ENCODE data around the gene SPRED2.
A peak's percentile ranks its signal among the peaks of the same experiment; 100 is the strongest.

SPRED2 gene

DNA sequence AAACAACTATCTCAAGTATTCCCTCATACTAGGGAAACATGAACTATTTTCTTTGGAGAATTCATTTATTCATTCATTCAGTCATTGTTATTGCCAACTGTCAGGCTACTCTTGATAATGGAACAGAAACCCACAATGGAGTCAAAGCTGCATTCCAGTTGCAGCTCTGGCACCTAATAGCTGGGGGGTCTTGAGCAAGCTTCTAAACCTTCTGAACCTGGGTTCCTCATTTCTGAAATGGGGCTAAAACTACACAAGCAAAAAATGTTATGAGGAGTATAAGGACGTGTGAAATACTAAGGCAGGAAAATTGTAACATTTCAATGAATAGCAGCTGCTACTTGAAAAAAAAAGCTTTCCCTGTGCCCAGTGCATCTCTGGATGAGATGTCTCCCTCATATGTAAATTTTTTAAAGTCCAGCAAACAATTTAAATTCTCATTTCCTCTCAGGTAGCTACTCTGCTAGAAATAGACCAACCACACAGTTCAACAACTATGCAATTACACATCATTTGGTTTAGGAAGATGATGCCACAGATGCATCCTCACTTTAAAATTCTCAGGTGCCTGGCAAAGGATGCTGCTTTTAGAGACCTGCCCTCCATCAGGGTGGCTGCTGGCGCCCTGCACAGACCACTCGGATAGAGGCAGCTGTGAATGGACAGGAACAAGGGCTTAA is 38.5 kb downstream of the SPRED2 start:
- H3K4me3 ChIP-seq (ENCODE audit: low read depth in 1 of 2, low read length in 2 of 2) = no peak overlapping the region
- H3K36me3 ChIP-seq (ENCODE audit: control insufficient read depth in 1 of 2, insufficient read depth in 2 of 2, low read length in 2 of 2) = no peaks in the 10 kb centered on the region
- H3K9me3 ChIP-seq (ENCODE audit: control insufficient read depth in 1 of 2, low read length in 2 of 2) = no peaks in the 10 kb centered on the region
- H3K27ac ChIP-seq (ENCODE audit: low read length) = no peak overlapping the region
- H3K27me3 ChIP-seq (ENCODE audit: low read depth, low read length) = no peaks in the 10 kb centered on the region
- H3K4me1 ChIP-seq (ENCODE audit: control insufficient read depth in 1 of 2, insufficient read depth in 2 of 2, low read length in 2 of 2) = peaks cover 10 to 25% of the 10 kb centered on the region in 2 donors

DNA sequence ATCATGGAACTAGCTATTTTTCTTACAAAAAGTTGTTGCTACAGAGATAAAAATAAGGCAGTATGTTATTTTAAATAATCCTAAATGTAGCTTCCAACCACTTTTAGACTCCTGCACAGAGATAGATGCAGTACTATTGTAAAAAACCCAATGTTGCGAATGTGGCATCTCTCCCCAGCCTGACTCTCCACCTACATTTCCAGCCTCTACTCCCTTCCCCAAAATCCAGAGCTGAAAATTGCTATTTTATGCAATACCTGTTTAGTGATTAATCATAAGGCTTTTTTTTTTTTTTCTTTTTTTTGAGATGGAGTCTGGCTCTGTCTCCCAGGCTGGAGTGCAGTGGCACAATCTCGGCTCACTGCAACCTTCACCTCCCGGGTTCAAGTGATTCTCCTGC is 39.4 kb downstream of the SPRED2 start:
- Histone ChIP-seq H3K4me3 (ENCODE audit: low read depth in 1 of 2, low read length in 2 of 2) (no peak overlapping the region), H3K9me3 (ENCODE audit: control insufficient read depth in 1 of 2, low read length in 2 of 2) (no peaks in the 10 kb centered on the region), H3K4me1 (ENCODE audit: control insufficient read depth in 1 of 2, insufficient read depth in 2 of 2, low read length in 2 of 2) (peaks cover 10 to 30% of the 10 kb centered on the region in 2 donors), H3K27ac (ENCODE audit: low read length) (no peak overlapping the region), H3K36me3 (ENCODE audit: control insufficient read depth in 1 of 2, insufficient read depth in 2 of 2, low read length in 2 of 2) (no peaks in the 10 kb centered on the region), H3K27me3 (ENCODE audit: low read depth, low read length) (no peaks in the 10 kb centered on the region)

DNA sequence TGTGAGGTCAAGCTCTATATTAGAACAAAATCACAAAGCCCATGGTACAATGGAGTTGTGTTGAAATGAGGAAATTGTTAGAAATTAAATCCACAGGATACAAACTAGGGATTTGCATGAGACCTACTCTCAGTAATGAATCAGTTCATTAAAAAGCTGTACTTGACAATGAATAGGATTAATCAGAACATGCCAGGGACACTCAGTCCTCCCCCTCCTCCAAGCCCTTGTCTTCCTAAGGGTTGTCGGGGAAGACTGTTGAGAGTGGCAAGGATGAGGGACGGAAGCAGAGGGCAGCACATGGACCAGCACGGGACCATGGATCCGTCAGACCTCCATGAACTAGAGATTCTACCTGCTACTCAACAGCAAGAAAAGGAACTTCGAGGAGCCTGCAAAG is 39.8 kb downstream of the SPRED2 start:
- H3K9me3 ChIP-seq (ENCODE audit: control insufficient read depth in 1 of 2, low read length in 2 of 2) = no peaks in the 10 kb centered on the region
- peaks cover 10 to 30% of the 10 kb centered on the region in 2 donors for H3K4me1 ChIP-seq (ENCODE audit: control insufficient read depth in 1 of 2, insufficient read depth in 2 of 2, low read length in 2 of 2)
- H3K27ac ChIP-seq (ENCODE audit: low read length) = no peak overlapping the region
- no peaks in the 10 kb centered on the region for H3K36me3 ChIP-seq (ENCODE audit: control insufficient read depth in 1 of 2, insufficient read depth in 2 of 2, low read length in 2 of 2)
- H3K4me3 ChIP-seq (ENCODE audit: low read depth in 1 of 2, low read length in 2 of 2) = no peak overlapping the region
- H3K27me3 ChIP-seq (ENCODE audit: low read depth, low read length) = no peaks in the 10 kb centered on the region

DNA sequence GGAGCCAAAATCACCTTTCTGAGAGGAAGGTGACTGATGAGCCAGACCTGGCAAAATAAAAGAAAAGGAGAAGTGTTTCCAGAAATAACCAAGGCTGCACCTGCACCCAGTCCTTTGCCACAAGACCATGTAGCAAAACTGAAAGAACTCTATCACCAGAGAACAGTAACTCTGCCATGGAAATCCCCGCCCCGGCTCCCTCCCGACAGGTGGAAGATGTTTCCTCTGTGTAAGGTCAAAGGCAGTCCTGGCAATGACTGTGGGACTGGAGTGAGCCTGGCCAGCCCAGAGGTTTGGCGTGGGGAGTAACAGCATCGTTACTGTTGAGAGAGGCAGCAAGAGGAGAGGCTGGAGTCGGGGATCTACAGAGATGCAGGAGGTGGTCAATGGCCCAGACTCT is 42.3 kb downstream of the SPRED2 start:
- H3K36me3 ChIP-seq (ENCODE audit: control insufficient read depth in 1 of 2, insufficient read depth in 2 of 2, low read length in 2 of 2) = no peaks in the 10 kb centered on the region
- no peak overlapping the region for H3K27ac ChIP-seq (ENCODE audit: low read length)
- no peaks in the 10 kb centered on the region for H3K27me3 ChIP-seq (ENCODE audit: low read depth, low read length)
- H3K4me3 ChIP-seq (ENCODE audit: low read depth in 1 of 2, low read length in 2 of 2) = no peak overlapping the region
- H3K4me1 ChIP-seq (ENCODE audit: control insufficient read depth in 1 of 2, insufficient read depth in 2 of 2, low read length in 2 of 2) = peaks cover 0 to 14% of the 10 kb centered on the region in 2 donors
- no peaks in the 10 kb centered on the region for H3K9me3 ChIP-seq (ENCODE audit: control insufficient read depth in 1 of 2, low read length in 2 of 2)

DNA sequence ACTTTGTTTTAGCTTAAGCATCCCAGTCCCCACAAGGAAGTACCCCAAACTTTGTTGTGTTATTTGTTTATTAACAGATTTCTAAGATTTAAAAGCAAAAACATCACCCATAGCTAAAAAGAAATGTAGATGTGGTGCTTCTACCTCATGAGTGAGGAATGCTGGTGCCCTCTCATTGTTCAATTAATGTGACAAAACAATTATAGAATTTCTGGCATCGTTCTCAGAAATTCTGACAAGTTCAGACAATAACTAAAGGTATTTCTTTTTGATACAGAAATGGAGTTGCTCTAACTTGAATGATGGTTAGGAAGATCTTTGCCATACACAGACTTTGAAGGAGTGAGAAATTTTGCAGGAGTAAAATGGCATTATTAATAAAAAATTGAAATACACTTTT is 42.9 kb downstream of the SPRED2 start:
- H3K36me3 ChIP-seq (ENCODE audit: control insufficient read depth in 1 of 2, insufficient read depth in 2 of 2, low read length in 2 of 2) = no peaks in the 10 kb centered on the region
- H3K27me3 ChIP-seq (ENCODE audit: low read depth, low read length) = no peaks in the 10 kb centered on the region
- no peaks in the 10 kb centered on the region for H3K9me3 ChIP-seq (ENCODE audit: control insufficient read depth in 1 of 2, low read length in 2 of 2)
- no peak overlapping the region for H3K4me3 ChIP-seq (ENCODE audit: low read depth in 1 of 2, low read length in 2 of 2)
- H3K27ac ChIP-seq (ENCODE audit: low read length) = no peak overlapping the region
- H3K4me1 ChIP-seq (ENCODE audit: control insufficient read depth in 1 of 2, insufficient read depth in 2 of 2, low read length in 2 of 2) = peaks cover 2 to 14% of the 10 kb centered on the region in 2 donors

DNA sequence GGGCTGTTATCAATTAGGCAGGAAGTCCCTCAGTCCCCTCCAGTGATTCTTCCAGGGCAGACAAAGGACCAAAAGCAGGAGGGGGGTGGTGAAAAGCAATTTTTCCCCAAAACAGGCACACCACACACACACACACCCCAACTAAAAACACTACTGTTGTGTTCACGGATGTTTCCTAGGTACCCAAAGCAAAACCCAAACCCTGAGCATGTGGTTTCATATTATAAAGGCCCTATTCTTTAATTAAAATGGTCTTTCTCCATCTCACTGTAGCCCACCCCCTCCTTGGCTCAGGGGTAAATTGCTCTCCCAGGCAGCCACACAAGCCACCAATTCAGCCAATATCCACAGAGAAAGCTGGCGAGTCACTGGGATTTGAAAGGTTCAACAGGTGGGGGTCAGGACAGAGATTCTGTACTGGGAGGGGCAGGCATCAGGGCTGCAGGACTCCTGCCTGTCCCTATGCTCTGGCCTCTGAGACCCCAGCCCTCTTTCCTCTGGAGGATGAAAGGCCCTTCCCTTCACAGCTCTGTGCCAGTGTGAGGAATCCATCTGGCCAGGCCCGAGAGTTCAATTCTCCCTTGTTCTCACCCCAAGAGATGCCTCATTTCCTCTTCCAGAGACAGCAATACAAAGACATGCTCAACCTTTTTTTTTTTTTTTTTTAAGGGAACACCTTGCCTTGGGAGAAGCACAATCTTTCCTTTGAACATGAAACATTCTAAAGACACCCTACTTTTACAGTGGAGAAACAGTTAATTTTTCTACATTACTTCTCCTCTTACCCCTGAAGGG is 43.6 kb downstream of the SPRED2 start:
- Histone ChIP-seq H3K4me1 (ENCODE audit: control insufficient read depth in 1 of 2, insufficient read depth in 2 of 2, low read length in 2 of 2) (peaks cover 3 to 17% of the 10 kb centered on the region in 2 donors), H3K4me3 (ENCODE audit: low read depth in 1 of 2, low read length in 2 of 2) (no peak overlapping the region), H3K27me3 (ENCODE audit: low read depth, low read length) (no peaks in the 10 kb centered on the region)

DNA sequence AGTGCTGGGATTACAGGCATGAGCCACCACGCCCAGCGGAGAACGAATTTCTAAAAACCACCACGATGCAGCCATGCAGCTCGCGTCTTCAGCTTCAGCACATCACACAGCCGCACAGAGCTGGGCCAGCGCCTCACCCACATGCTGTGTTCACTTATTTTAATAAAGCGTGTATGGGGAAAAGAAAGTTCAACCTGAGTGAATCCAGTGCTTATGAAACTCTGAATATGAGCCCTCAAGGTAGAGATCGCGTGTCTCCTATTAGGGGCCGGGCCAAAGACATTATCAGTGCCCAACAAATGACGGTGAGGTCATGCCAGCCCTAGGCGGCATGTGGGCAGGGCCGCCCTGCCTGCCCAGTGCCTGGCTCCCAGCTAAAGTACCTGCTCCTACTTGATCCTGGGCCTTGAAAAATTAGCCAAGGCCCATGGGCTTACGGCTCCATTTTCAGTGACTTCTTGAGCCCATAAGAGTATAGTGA is 44.3 kb downstream of the SPRED2 start:
- Histone ChIP-seq H3K4me3 (ENCODE audit: low read depth in 1 of 2, low read length in 2 of 2) (no peak overlapping the region), H3K27ac (ENCODE audit: low read length) (no peak overlapping the region), H3K9me3 (ENCODE audit: control insufficient read depth in 1 of 2, low read length in 2 of 2) (no peaks in the 10 kb centered on the region), H3K27me3 (ENCODE audit: low read depth, low read length) (no peaks in the 10 kb centered on the region), H3K4me1 (ENCODE audit: control insufficient read depth in 1 of 2, insufficient read depth in 2 of 2, low read length in 2 of 2) (peaks cover 9 to 24% of the 10 kb centered on the region in 2 donors), H3K36me3 (ENCODE audit: control insufficient read depth in 1 of 2, insufficient read depth in 2 of 2, low read length in 2 of 2) (no peaks in the 10 kb centered on the region)

More for the DNA sequence above, 43.6 kb downstream of the SPRED2 start:
- H3K27ac ChIP-seq (ENCODE audit: low read length) = no peak overlapping the region
- no peaks in the 10 kb centered on the region for H3K9me3 ChIP-seq (ENCODE audit: control insufficient read depth in 1 of 2, low read length in 2 of 2)
- no peaks in the 10 kb centered on the region for H3K36me3 ChIP-seq (ENCODE audit: control insufficient read depth in 1 of 2, insufficient read depth in 2 of 2, low read length in 2 of 2)

DNA sequence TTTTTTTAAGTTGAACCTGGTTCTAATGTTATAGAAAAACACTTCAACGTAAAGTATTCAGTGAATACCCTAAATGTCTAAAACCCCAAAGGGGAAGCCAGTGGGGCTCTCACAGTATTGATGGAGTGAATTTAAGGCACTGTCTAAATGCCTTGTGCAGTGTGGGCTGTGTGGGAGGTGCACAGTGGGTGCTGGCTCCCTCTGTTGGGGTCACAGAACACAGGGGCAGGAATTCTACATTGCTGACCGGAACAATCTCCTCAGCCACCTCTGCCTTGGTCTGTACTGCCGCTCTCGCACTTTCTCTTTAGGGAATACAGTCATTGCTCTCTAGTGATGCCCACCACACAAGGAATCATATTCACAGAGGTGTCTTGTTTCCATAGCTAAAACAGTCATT is 45.4 kb downstream of the SPRED2 start:
- no peak overlapping the region for H3K27ac ChIP-seq (ENCODE audit: low read length)
- H3K4me3 ChIP-seq (ENCODE audit: low read depth in 1 of 2, low read length in 2 of 2) = no peak overlapping the region
- H3K9me3 ChIP-seq (ENCODE audit: control insufficient read depth in 1 of 2, low read length in 2 of 2) = no peaks in the 10 kb centered on the region
- no peaks in the 10 kb centered on the region for H3K27me3 ChIP-seq (ENCODE audit: low read depth, low read length)
- H3K4me1 ChIP-seq (ENCODE audit: control insufficient read depth in 1 of 2, insufficient read depth in 2 of 2, low read length in 2 of 2) = peaks cover 15 to 35% of the 10 kb centered on the region in 2 donors
- H3K36me3 ChIP-seq (ENCODE audit: control insufficient read depth in 1 of 2, insufficient read depth in 2 of 2, low read length in 2 of 2) = no peaks in the 10 kb centered on the region

DNA sequence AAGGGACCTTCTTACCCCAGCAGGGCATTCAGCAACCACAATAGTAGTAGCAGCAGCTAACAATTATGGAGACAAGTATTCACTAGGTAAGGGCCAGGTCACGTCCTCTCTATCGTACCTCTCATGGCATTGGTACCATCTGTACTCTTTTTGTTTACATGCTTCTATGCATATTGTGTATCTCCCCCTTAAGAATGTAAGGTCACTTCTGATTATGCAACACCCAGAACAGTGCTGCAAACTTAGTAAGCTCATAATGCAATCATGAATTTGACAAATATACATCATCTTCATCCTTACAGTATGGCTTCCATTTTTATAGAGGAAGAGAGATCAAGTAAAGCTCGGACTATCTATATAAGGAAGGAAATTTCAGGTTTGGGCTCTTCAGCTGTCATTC is 46.1 kb downstream of the SPRED2 start:
- Histone ChIP-seq H3K27me3 (ENCODE audit: low read depth, low read length) (no peaks in the 10 kb centered on the region), H3K4me3 (ENCODE audit: low read depth in 1 of 2, low read length in 2 of 2) (no peak overlapping the region), H3K9me3 (ENCODE audit: control insufficient read depth in 1 of 2, low read length in 2 of 2) (no peaks in the 10 kb centered on the region), H3K36me3 (ENCODE audit: control insufficient read depth in 1 of 2, insufficient read depth in 2 of 2, low read length in 2 of 2) (no peaks in the 10 kb centered on the region), H3K27ac (ENCODE audit: low read length) (no peak overlapping the region), H3K4me1 (ENCODE audit: control insufficient read depth in 1 of 2, insufficient read depth in 2 of 2, low read length in 2 of 2) (peaks cover 18 to 42% of the 10 kb centered on the region in 2 donors)

DNA sequence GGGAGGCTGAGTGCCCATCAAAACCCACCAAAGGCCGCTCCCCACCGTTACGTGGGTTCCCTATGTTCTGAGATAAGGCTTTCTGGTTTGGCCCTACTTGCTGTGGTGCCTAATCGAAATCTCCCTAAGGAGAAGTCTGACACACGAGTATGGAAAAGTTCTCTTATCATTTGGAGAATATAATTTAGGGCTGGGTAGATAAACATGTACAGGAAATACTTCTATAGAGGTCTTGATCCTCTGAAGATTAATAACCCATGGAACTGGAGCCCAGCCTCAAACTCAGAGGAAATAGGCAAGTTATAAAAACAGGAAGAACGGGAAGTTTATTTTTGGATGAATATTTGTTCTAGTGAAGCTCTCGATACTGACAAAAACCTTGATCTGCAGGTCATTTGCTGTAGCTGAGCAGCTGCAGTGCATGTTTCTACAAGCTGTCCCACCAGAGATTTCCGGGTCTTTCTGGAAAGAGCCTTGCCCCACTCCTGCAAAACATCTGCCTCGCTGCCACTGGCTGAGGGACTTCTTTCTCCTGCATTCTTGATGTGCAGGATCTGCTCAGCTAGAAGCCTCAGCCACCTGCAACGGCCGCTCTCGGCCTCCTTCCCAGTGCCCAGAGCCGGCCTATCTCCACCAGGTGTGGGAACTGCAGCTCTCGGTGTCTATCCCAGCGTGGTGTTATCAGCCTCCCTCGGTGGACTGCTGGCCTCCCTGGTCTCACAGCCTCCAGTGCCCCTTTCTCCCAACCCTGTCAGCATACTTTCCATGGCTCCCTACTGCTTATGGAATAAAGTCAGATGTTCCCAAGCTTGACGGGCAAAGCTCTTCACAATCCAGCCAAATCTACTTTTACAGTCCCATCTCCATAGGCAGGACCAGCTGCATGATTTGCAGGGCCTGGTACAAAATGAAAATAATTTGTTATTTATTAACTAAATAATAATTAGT is 48.6 kb downstream of the SPRED2 start:
- Histone ChIP-seq H3K27ac (ENCODE audit: low read length) (peak overlapping the region; percentile 26), H3K27me3 (ENCODE audit: low read depth, low read length) (no peaks in the 10 kb centered on the region), H3K4me1 (ENCODE audit: control insufficient read depth in 1 of 2, insufficient read depth in 2 of 2, low read length in 2 of 2) (peaks cover 18 to 36% of the 10 kb centered on the region in 2 donors), H3K36me3 (ENCODE audit: control insufficient read depth in 1 of 2, insufficient read depth in 2 of 2, low read length in 2 of 2) (no peaks in the 10 kb centered on the region), H3K4me3 (ENCODE audit: low read depth in 1 of 2, low read length in 2 of 2) (peak overlapping the region in 1 of 2 donors; percentile 25), H3K9me3 (ENCODE audit: control insufficient read depth in 1 of 2, low read length in 2 of 2) (no peaks in the 10 kb centered on the region)

Measured in muscle layer of duodenum (tissue), 2 donors.